Stimulated activated CD8-positive, alpha-beta memory T cell treated with anti-CD3 and anti-CD28 coated beads, Interleukin-15, amount 100 ng/mL, for 4 hours (primary cell): ENCODE measurements around the gene TMX3.

Experiments used
- DNase-seq, 2 donors: peaks; one replicate each; pipeline ENCODE4 v3.0.0-alpha.2; 2020; ENCODE audit warnings: low read depth in 2 of 2

The TMX3 gene

DNA sequence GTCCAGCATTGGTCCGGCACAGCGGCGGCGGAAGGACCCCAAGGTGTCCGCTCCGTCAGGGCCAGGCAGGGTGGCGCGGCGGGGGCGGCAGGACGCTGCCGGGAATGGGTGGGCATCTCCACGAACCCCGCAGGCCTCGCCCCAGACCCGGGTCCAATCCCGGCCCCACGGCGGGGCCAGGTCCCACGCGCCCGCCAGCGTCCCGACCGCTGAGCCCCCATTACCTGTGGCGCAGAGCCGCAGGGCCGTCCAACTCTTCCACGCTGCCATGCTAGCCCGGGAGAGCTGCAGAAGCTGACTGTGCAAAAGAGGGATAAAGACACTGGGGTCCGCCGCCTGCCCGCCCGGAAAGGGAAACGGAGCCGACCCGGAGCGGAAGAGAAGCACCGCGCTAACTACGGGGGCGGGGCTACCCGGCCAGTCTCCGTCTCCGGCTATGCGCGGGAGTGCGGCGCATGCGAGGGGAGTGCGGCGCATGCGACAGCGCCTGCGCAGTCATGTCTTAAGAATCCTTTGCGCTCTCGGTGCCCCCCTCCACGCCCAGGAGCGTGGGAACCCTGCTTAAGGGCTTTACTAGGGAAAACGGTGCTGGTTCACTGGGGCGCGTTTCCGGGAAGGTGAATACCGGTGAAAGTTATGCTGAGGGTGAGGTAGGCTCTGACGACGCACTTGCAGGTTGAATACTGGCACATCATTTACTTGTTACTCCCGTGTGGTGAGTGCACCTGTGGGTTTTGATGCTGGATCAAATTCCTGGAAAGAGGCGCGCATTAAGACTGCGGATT is at the start of gene TMX3:
Gene TMX3, minus strand, starts transcription at position 397 of the 785 bp plus-strand sequence. Its CDS starts 127 bp downstream, at position 270.
- DNase-seq: peak; percentile 86 to 92

GRCh38 chr18:68764016-68764415 is 49.1 kb upstream of the TMX3 start:
- DNase-seq: no peak

GRCh38 chr18:68763083-68763482 is 48.2 kb upstream of the TMX3 start:
- no peak for DNase-seq

DNA sequence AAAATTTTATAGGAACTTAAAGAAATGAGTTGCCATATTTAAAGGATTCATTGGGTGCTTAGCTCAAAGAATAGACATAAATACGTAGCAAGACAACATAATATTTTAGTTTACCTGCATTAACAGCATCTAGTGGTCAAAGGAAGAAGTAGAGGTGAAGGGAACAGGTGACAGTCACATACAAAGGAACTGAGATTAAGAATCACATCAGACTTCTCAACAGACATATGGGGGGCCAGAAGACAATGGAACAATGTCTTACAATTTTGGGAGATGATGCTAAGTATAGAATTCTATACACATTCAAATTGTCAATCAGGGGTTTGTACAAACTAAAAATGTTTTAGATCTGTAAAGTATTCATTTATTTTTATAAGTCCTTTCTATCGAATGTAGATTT is 44.4 kb upstream of the TMX3 start:
- no peak for DNase-seq

DNA sequence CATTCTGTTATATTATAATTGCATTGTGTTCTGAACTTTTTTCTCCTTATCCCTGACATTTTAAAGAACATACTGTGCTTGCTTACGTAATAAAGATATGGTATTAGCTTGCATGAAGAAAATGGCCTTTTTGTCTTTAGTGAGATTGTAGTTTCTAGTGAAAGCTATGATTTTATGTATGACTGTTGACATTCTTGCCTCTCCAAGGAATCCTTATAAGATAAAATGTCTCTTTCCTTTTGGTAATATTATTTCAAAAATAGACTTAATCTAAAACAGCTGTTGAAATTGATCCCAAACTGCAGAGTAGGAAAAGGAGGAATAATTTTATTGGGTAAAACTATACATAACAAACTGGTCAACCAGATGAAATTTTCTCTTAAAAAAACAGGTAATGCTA is 42.2 kb upstream of the TMX3 start:
- no peak for DNase-seq

DNA sequence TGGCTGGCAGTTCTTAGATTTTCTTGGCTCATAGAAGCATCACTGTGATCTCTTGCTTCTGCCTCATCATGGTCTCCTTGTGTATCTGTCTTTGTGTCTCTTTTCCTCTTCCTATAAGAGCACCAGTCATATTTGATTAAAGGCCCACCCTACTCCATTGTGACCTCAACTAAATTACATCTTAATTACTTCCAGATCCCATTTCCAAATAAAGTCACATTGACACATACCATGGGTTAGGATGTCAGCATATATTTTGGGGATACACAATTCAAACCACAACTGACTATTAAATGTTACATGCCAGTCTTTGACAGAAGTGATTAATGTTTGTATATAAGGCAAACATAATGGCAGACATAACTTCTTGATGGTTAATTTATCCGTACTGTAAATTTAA is 27.3 kb upstream of the TMX3 start:
- DNase-seq: no peak

- no peak for DNase-seq
Measured at GRCh38 chr18:68740966-68741365, 26.1 kb upstream of the TMX3 start.

DNA sequence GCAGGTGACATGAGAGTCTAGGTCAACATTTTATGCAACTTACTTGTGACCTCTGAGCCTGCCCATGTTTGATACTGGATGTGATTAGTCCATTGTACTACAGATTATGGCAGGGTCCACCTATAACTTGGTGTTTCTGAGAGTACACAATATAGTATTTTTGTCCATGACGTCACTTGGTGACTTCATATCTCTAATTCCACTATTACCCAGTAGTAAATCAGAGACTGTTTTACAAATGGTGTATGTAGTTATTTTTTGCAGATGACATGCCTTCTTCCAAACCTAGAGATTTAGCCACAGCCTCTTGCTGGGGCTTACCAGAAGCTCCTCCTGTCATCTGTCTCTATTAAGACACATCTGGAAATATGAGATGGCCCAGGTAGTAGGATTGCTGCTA is 24.6 kb upstream of the TMX3 start:
- DNase-seq: no peak

DNA sequence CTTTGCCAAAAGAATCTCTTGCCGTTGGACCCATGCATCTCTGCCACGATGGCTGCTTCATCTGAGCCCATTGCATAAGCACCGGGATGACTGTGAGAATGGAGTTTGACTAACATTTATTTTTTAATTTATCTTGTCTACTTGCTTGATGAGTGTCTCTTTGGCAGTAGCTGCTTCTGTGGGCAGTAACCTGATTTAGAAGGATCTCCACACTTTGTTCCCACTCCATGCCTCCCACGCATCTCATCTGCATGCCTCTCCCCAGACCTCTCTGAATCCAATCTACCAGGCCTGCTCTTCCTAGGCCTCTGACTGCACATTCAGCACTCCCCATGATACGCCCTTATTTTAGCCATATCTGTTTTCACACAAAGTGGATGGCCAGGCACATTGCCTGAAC is 23.7 kb upstream of the TMX3 start:
- no peak for DNase-seq

DNA sequence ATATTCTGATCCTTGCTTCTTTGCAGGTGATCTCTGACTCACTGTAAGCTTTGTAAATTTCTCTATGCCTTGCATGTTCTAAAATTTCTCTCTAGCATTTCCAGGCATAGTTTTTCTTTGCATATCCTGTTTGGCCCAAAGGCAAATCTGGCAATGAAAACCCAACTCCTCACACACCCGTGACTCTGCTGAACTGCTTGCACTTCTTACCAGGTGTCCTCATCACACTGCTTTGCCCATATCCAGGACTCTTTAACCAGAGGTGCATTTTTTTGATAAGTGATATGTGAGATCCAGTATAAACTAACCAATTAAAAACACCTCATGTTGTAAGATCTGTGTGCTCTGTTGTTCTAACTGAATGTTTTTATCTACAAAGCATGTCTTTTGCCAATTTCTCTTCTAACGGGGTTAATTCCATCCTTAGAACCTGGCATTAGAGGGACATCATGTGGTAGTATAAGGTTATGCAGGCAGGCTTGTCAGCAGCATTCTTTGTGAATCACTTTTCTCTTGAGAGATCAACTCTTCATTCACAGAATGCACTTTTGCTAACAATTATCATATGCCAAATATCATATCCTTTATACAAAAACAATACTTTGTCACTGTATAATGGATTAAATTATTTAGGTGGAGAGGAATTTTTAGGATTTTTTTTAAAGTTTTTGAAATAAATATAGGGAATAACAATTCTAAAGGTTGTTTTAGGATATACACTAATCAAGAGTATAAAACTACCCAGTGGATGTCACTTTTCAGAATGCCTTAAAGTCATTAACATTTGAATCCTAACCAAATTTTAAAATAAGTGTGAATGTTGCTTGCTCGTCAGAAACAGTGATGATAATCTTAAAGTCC is 20.8 kb upstream of the TMX3 start:
- DNase-seq: no peak

DNA sequence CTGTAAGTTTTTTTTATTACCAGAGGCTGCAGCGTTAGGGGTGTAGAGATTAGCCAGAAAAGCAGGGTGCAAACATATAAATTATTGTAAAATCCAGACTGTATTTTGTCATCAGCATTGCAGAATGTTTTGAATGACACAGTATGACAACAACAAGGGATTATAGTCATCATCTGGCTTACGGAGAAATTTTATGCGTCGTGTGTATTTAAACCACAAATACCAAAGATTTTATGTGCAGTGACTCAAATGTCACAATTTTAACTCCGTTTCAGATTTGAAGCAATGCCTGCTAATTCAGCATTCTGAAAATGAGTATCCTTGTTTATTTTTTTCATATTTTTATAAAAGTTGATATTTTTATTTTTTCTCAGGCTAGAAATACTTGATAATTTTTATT is 19.4 kb upstream of the TMX3 start:
- no peak for DNase-seq

- no peak for DNase-seq
Measured at GRCh38 chr18:68733707-68734106, 18.8 kb upstream of the TMX3 start.

DNA sequence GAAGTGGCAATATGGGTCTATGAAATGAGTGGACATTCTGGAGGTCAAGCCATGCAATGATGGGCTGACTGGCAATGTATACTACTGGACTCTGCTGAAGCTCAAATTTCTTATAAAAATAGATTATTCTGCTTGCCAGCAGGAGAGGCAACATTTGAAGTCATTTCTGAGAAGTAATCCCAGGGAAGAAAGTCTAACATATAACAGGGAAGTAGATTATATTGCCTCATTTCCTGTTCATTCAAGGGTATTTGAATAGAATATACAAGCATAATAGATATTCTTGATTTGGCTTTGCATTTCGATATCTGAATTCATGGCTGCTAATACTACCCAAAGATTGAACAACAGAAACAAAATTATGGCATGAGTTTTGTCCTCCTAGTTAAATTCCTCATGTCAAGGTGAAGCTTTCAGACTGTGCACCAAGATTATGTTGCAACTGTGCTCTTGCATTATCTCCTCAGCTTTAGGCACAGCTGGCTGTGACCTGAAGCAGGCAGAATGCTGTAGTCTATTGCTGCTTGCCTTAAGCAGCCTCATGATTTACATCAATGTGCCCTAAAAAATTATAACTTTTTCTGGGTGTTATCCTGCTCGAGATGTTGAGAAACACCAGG is 13.3 kb upstream of the TMX3 start:
- no peak for DNase-seq

GRCh38 chr18:68727506-68727905 is 12.6 kb upstream of the TMX3 start:
- DNase-seq: no peak

DNA sequence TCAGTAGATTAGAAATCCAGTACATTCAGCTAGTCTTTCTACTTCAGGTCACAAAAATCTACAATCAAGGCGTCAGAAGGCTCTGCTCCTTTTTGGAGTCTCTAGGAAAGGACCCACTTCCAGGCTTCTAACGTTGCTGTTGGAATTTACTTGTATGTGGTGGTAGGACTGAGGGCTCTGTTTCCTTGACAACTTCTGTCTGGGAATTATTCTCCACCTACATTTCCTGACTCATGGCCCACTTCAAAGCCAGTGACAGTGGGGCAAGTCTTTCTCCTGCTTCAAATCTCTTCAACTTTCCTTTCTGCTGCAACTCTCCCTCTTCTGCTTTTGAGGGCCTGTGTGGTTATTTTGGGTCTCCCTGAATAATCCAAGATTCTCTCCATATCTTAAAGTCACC is 10.4 kb upstream of the TMX3 start:
- DNase-seq: no peak

GRCh38 chr18:68724021-68724420 is 9.1 kb upstream of the TMX3 start:
- no peak for DNase-seq

DNA sequence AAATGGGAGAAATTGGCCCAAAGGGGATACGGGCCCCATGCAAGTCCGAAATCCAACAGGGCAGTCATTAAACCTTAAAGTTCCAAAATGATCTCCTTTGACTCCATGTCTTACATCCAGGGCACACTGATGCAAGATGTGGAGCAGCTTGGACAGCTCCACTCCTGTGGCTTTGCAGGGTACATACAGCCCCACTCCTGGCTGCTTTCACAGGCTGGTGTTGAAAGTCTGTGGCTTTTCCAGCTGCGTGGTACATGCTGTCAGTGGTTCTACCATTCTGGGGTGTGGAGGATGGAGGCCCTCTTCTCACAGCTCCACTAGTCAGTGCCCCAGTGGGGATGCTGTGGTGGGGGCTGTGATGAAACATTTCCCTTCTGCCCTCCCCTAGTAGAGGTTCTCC is 8.6 kb upstream of the TMX3 start:
- DNase-seq: no peak

DNA sequence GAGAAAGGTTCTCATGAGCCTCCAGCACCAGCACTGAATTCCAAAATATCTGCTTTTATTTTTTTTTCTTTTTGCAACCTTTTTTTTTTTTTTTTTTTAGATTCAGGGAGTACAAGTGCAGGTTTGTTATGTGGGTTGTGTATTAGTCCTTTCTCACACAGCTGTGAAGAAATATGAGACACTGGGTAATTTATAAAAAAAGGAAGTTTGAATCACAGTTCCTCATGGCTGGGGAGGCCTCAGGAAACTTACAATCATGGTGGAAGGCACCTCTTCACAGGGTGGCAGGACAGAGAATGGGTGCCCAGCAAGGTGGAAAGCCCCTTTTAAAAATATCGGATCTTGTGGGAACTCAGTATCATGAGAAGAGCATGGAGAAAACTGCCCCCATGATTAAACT is 7.9 kb upstream of the TMX3 start:
- no peak for DNase-seq

DNA sequence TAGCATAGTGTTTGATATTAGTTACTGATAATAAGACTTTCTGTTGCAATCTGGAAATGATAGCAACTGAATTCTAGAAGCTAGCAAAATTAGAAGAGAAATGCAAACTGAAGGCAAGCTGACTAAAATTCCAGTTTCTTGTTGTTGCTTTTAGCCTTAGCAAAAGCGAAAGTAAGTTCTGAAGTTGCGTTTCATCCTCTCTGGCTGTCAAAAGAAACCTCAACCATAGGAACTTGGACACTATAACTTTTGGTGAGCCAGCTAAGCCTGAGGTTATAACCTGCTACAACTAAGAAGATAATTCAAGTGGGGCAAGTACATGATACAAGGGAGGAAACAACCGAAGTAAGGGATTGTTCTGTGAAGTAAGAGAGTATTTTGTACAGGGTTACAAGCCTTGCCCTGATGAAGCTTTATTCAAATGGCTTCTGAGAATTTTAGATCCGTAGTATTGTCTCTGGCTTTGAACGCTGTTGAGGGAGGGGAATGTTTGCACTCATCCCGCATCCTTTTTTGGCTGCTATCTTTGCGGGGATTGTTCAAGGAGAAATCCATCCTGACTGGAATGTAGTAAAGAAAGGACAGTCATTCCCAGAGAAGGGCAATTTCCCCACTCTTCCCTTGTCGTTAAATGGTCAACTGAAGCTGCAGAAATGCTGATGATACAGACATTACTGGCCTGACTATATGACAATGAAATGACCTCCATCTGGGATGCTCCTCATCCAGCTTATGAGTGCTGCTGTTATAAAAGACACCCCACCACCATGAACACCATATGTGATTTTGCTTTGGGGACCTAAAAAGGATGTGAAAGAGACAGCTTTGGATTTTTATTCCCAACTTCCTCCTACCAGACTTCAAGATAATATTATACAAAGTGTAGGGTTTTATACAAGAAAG is 7.0 kb upstream of the TMX3 start:
- DNase-seq: no peak

- no peak for DNase-seq
Measured at GRCh38 chr18:68714366-68714711, 569 bp downstream of the TMX3 start.

- DNase-seq: no peak
Measured at GRCh38 chr18:68713796-68714195, 1.1 kb downstream of the TMX3 start.

DNA sequence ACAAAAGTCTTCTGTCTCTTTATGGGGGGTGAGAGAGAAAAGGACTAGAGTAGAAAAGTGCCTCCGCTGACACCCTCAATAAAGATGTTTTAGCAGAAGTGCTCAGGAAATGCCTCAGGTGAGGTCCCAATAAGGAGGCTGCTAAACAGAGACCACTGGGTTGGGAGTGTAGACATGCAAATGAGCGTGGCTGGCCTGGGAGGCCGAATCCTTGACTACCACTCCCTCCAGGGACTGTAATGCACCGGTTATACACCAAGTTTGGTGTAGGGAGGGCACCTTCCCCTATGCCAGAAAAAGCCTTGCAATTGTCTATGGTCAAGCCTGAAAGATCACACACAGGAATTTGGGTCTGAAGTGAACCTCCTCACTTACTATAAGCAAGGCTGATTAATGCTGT is 1.8 kb downstream of the TMX3 start:
- DNase-seq: no peak
